Neural cell (in vitro differentiated cells): ENCODE measurements around the gene KDM2A.

Source experiments
- CTCF ChIP-seq: fragments of 450-650 bp; IDR thresholded peaks from 2 replicates; pipeline ENCODE4 v1.5.1; 2014; ENCODE audit warnings: antibody characterized with exemption, mild to moderate bottlenecking, moderate library complexity; ENCODE audit not compliant: poor library complexity, severe bottlenecking
- EP300 ChIP-seq: fragments of 450-650 bp; conservative IDR thresholded peaks from 2 replicates; pipeline ENCODE4 v1.6.1; 2014; ENCODE audit warnings: antibody characterized with exemption, mild to moderate bottlenecking, moderate library complexity; ENCODE audit not compliant: poor library complexity, severe bottlenecking
- EZH2 ChIP-seq: fragments of 200-600, 300-800 bp; shearing (Covaris generic), sonication (generic); IDR thresholded peaks from 2 replicates; pipeline ENCODE4 v1.6.1; 2014; ENCODE audit warnings: antibody characterized with exemption, low read length, borderline replicate concordance, mild to moderate bottlenecking; ENCODE audit not compliant: insufficient read depth, poor library complexity, severe bottlenecking
- MXI1 ChIP-seq: fragments of 450-650 bp; conservative IDR thresholded peaks from 2 replicates; pipeline ENCODE4 v1.6.1; 2014; ENCODE audit warnings: antibody characterized with exemption, mild to moderate bottlenecking; ENCODE audit not compliant: poor library complexity, severe bottlenecking
- POLR2AphosphoS5 ChIP-seq: IDR thresholded peaks from 2 replicates; pipeline ENCODE4 v1.6.1; 2012
- RAD21 ChIP-seq: fragments of 450-650 bp; conservative IDR thresholded peaks from 2 replicates; pipeline ENCODE4 v1.6.1; 2014; ENCODE audit warnings: antibody characterized with exemption, mild to moderate bottlenecking, moderate library complexity
- REST ChIP-seq: IDR thresholded peaks from 2 replicates; pipeline ENCODE4 v1.6.1; 2012; ENCODE audit warnings: borderline replicate concordance
- TAF1 ChIP-seq: IDR thresholded peaks from 2 replicates; pipeline ENCODE4 v1.6.1; 2012; ENCODE audit warnings: low read depth

GRCh38 chr11:67299471-67300191, 180.6 kb downstream of the KDM2A start:
- TF ChIP-seq CTCF (no peak), RAD21 (no peak), EP300 (no peak), POLR2AphosphoS5 (no peak), TAF1 (no peak), REST (no peak), MXI1 (no peak), EZH2 (no peak)
